HL-60/S4 treated with phorbol 12-myristate 13-acetate at 8.2 ng/mL for 4 days and 3 days (cell line): ENCODE measurements around the gene UBASH3B.
"Not testable (repeated sequence)": the region's sequence is repeated elsewhere in the genome, so short reads cannot be mapped to it uniquely, and the experiment has no call there.

Source experiments
- in situ Hi-C: fragments of 300-500 bp; cut with MboI; formaldehyde crosslinking; loops from 2 replicates; pipeline ENCODE4 v1.15.0; 2022; ENCODE audit warnings: low sequenced_read_pairs

The UBASH3B gene

DNA sequence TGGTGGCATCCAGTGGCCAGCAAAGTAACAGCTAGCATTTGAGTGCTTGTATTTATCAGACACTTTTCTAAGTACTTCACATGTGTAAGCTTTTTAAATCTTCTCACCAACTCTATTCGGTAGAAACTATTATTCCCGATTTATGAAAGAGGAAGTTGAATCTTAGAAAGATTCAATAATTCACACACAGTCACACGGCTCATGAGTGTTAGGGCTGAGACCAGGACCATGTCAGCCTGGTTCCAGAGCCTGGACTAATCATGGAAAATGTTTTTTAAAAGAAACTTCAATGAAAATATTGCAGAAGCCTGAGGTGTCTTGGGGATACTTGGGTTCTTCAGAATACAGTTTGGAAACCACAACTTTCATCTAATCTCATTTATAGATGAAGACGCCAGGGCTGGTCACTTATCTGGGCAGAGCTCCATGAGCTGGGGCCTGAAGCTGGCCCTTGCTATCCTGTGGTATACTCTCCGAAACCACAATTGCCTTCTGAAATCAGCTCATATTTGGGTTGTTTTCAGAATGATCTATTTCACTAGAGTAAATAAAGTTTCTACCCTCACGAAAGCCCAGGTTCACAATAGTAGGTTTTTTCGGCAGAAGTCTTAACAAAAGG is 178.4 kb downstream of the UBASH3B start:
- in situ Hi-C loops, result no loop called here

GRCh38 chr11:122836916-122837315 is 181.4 kb downstream of the UBASH3B start:
- in situ Hi-C loops, result no loop called here

GRCh38 chr11:122837528-122838346 is 182.2 kb downstream of the UBASH3B start:
- in situ Hi-C loops, result no loop called here

GRCh38 chr11:122843281-122844141 is 188.0 kb downstream of the UBASH3B start:
- in situ Hi-C loops, result no loop called here

- in situ Hi-C loops, result no loop called here
Measured at GRCh38 chr11:122847466-122847865, 191.9 kb downstream of the UBASH3B start.

DNA sequence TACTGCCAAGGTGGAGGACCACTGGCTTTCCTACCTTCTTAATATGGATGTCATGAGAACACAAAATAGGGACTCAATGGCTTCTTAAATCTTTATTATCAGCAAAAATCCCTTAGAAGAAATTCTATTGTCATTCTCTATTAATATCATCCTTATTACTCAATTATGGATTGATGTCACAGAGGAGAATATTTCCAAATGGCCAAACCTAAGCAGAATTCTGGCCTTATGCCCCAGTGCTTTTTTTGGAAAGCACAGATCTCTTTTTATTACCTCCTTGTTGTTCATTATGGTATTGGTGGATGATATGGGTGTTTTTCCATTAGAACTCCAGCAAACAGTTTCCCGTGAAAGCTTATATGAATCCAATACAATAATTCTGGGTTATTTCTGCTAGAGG is 192.7 kb downstream of the UBASH3B start:
- in situ Hi-C loops, result no loop called here

DNA sequence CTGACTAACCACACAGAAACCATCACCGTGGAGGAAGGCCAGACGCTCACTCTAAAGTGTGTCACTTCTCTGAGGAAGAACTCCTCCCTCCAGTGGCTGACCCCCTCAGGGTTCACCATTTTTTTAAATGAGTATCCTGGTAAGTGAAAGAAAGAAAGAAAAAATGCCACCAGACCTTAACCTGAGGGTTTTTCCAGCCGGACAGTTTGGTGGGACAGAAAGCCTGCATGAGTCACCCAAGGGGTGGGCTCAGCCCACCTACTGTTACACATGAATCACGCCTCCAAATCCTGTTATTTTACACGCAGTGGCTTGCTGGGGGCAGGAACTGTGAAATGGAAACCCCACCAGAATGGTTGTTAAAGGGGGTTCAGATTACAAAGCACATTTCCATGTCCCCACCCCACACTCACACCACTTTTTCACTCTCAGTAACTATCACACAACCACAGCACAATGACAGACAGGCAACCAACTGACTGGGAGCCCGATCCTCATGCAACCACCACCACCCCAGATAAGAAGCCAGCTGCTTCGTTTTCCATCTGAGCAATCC is 194.6 kb downstream of the UBASH3B start:
- in situ Hi-C loops, result loop anchor here (10.0 kb wide), 1 partner anchor 55 kb away; no protein-coding TSS in a partner anchor

DNA sequence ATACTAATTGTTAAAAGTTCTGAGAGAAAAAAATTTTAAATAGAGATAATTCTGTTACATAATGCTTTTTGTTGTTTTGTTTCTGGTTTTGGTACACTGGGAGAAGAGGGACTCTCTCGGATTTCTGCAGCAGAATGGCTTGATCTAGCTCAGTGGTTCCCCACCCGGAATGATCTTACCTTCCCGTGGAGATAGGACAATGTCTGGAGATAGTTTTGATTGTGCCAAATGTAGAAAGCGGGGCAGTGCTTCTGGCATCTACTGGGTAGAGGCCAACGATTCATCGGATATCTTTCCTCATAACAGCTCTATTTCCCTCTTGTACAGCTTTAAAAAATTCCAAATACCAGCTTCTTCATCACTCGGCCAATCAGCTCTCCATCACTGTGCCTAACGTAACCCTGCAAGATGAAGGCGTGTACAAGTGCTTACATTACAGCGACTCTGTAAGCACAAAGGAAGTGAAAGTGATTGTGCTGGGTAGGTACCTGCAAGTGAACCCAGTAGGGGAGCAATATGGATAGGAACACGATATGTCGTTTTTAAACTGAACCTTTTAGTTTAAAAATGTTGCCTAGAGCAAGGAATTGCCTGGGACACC is 195.9 kb downstream of the UBASH3B start:
- in situ Hi-C loops, result loop anchor here (10.0 kb wide), 1 partner anchor 57 kb away; no protein-coding TSS in a partner anchor

GRCh38 chr11:122852074-122852795 is 196.7 kb downstream of the UBASH3B start:
- in situ Hi-C loops, result loop anchor here (10.0 kb wide), 1 partner anchor 57 kb away; no protein-coding TSS in a partner anchor

- in situ Hi-C loops, result loop anchor here (10.0 kb wide), 1 partner anchor 58 kb away; no protein-coding TSS in a partner anchor
Measured at GRCh38 chr11:122852796-122853160, 197.3 kb downstream of the UBASH3B start.

DNA sequence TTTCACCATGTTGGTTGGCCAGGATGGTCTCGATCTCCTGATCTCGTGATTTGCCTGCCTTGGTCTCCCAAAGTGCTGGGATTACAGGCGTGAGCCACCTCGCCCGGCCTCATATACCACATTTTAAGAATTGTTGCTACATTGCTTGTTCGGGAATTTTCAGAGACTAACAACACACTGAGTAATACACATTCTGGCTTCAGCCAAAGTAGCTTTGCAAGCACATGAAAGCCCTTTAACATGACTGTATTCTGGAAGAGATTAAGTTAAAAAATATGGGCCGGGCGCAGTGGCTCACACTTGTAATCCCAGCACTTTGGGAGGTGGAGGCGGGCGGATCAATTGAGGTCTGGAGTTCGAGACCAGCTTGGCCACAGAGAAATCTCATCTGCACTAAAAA is 197.7 kb downstream of the UBASH3B start:
- in situ Hi-C loops, result loop anchor here (10.0 kb wide), 1 partner anchor 58 kb away; no protein-coding TSS in a partner anchor

DNA sequence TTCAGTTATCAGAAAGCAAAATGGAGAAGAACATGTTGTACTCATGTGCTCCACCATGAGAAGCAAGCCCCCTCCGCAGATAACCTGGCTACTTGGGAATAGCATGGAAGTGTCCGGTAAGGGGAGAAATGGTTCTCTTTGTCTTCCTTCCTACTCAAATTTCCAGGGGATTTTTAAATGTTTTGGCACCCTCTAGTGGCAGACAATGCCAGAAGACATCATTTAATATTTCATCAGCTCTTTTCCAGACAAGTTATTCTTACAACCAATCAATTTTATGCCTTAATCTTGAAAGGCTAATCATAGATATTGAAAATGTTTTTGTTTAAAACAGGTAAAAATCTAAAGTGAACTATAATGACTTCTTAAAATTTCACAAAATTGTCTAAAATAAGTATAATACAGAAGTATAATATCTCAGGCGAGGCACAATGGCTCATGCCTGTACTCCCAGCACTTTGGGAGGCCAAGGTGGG is 198.5 kb downstream of the UBASH3B start:
- in situ Hi-C loops, result loop anchor here (10.0 kb wide), 1 partner anchor 59 kb away; no protein-coding TSS in a partner anchor

DNA sequence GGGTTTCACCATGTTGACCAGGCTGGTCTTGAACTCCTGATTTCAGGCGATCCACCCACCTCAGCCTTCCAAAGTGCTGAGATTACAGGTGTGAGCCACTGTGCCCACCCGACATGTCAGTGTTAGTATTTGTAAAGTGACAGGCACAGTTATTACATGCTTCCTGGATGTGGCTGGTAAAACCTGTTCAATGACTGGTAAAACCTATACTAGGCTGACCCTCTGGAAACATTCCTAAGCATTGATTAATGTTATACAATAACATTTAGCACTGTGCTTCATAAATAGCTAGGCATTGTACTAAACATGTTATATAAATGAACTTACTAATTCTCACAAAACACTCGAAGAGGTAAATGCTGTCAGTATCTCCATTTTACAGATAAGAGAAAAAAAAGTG is 206.1 kb downstream of the UBASH3B start:
- in situ Hi-C loops, result no loop called here

GRCh38 chr11:122862091-122862490 is 206.6 kb downstream of the UBASH3B start:
- in situ Hi-C loops, result no loop called here

- in situ Hi-C loops, result not testable (repeated sequence)
Measured at GRCh38 chr11:122863154-122863553, 207.6 kb downstream of the UBASH3B start.

DNA sequence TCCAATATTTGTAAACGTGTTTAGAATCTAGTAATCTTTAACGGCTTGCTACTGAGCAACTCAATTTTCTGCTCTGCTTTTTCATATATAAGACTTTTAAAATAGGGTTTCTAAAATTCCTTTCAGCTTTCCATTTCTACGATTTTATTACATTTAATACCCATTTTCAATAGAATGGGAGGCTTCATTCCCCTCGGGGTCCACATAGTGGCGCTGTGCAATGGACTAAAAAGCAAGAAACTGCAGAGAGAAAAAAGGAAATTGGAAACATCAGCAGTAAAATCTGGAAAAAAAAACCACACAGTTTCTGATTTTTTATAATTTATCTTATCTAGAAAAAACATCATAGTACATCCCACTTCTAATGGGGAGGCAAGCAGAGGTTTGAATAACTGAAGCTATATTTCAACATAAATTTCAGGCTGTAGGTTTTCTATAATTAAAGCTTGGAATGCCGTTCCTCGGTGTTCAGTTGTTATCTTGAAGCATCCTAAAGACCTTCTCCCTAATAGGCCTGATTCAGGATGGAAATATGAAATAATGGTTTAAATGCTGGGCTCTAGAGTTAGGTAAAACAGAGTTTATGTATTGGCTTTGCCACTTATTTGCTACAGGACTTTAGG is 208.3 kb downstream of the UBASH3B start:
- in situ Hi-C loops, result no loop called here
